GM11168 (cell line): ENCODE results near the gene TTLL12.

Experiments used
- in situ Hi-C: fragments of 300-500 bp; cut with MboI; formaldehyde crosslinking; loops from one replicate; pipeline ENCODE4 v1.12.0; 2022; ENCODE audit warnings: low sequenced_read_pairs; ENCODE audit not compliant: unreplicated experiment

The TTLL12 gene

GRCh38 chr22:43186272-43187170, at the start of gene TTLL12:
TTLL12 (minus strand) TSS chr22:43187134; CDS start chr22:43187069, 65 bp downstream.
- in situ Hi-C loops, result no loop called here

- in situ Hi-C loops, result no loop called here
These were observed 48.8 kb upstream of the TTLL12 start for GRCh38 chr22:43235445-43236409.

GRCh38 chr22:43234264-43234988, 47.5 kb upstream of the TTLL12 start:
- in situ Hi-C loops, result no loop called here

- in situ Hi-C loops, result no loop called here
These were observed 46.6 kb upstream of the TTLL12 start for GRCh38 chr22:43233529-43233928.

GRCh38 chr22:43232445-43232844, 45.5 kb upstream of the TTLL12 start:
- in situ Hi-C loops, result no loop called here

GRCh38 chr22:43231724-43232034, 44.7 kb upstream of the TTLL12 start:
- in situ Hi-C loops, result no loop called here

- in situ Hi-C loops, result no loop called here
These were observed 44.2 kb upstream of the TTLL12 start for GRCh38 chr22:43230971-43231723.

GRCh38 chr22:43230571-43230970, 43.6 kb upstream of the TTLL12 start:
- in situ Hi-C loops, result no loop called here

GRCh38 chr22:43228863-43229262, 41.9 kb upstream of the TTLL12 start:
- in situ Hi-C loops, result no loop called here

- in situ Hi-C loops, result no loop called here
These were observed 41.4 kb upstream of the TTLL12 start for GRCh38 chr22:43228330-43228729.

- in situ Hi-C loops, result no loop called here
These were observed 40.3 kb upstream of the TTLL12 start for GRCh38 chr22:43227239-43227630.

GRCh38 chr22:43226377-43227238, 39.7 kb upstream of the TTLL12 start:
- in situ Hi-C loops, result no loop called here

- in situ Hi-C loops, result no loop called here
These were observed 38.7 kb upstream of the TTLL12 start for GRCh38 chr22:43225609-43226008.

GRCh38 chr22:43222987-43223386, 36.1 kb upstream of the TTLL12 start:
- in situ Hi-C loops, result no loop called here

GRCh38 chr22:43222262-43222661, 35.3 kb upstream of the TTLL12 start:
- in situ Hi-C loops, result no loop called here

GRCh38 chr22:43220625-43221380, 33.9 kb upstream of the TTLL12 start:
- in situ Hi-C loops, result no loop called here

- in situ Hi-C loops, result no loop called here
These were observed 31.9 kb upstream of the TTLL12 start for GRCh38 chr22:43218786-43219185.
